HL-60 (cell line): Measurements from ENCODE around the gene CACNA1H.

Source experiments
- TF ChIP-seq, protein P1 (sequence below): IDR thresholded peaks from one replicate; pipeline ENCODE4 v1.5.1; 2011; ENCODE audit warnings: low read length, control low read depth, inconsistent platforms; ENCODE audit not compliant: insufficient read depth
- TF ChIP-seq, protein P2 (sequence below): IDR thresholded peaks from 2 replicates; pipeline ENCODE4 v1.6.1; 2012; ENCODE audit warnings: low read depth; ENCODE audit not compliant: insufficient replicate concordance

DNA sequence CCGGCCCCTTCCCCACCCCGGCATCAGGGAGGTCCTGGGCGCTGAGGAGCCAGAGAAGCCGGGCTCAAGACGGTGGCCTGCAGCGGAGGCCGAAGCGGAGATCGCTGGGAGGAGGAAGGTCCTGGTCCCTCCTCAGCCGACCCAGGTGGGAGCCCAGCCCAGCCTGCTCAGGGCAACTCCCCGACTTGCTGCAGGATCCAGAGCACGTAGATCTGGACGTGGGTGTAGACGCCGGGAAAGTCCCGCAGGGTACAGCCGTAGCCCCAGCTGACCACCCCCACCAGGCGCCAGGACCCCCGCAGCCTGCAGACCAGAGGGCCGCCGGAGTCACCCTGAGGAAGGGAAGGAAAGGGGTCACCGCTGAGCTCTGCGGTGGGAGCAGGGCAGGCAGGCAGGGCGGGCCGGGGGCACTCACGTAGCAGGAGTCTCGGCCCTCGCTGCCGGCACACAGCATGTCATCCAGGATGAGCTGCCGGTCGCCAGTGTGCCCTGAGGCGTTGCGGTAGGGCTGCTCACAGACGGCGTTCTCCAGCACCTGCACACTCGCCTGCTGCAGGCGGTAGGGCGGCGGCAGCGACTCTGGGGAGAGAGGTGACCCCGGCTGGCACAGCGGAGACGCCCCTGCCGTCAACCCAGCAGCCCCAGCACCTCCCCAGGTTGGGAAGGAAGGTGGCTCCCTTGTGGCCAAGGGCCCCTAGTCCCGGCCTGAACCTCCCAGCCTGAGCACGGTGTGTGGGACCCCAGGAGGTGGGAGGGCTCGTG lies 108.4 kb downstream of the CACNA1H start:
- TF ChIP-seq, protein P1, sequence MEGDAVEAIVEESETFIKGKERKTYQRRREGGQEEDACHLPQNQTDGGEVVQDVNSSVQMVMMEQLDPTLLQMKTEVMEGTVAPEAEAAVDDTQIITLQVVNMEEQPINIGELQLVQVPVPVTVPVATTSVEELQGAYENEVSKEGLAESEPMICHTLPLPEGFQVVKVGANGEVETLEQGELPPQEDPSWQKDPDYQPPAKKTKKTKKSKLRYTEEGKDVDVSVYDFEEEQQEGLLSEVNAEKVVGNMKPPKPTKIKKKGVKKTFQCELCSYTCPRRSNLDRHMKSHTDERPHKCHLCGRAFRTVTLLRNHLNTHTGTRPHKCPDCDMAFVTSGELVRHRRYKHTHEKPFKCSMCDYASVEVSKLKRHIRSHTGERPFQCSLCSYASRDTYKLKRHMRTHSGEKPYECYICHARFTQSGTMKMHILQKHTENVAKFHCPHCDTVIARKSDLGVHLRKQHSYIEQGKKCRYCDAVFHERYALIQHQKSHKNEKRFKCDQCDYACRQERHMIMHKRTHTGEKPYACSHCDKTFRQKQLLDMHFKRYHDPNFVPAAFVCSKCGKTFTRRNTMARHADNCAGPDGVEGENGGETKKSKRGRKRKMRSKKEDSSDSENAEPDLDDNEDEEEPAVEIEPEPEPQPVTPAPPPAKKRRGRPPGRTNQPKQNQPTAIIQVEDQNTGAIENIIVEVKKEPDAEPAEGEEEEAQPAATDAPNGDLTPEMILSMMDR = no peak
- TF ChIP-seq, protein P2, sequence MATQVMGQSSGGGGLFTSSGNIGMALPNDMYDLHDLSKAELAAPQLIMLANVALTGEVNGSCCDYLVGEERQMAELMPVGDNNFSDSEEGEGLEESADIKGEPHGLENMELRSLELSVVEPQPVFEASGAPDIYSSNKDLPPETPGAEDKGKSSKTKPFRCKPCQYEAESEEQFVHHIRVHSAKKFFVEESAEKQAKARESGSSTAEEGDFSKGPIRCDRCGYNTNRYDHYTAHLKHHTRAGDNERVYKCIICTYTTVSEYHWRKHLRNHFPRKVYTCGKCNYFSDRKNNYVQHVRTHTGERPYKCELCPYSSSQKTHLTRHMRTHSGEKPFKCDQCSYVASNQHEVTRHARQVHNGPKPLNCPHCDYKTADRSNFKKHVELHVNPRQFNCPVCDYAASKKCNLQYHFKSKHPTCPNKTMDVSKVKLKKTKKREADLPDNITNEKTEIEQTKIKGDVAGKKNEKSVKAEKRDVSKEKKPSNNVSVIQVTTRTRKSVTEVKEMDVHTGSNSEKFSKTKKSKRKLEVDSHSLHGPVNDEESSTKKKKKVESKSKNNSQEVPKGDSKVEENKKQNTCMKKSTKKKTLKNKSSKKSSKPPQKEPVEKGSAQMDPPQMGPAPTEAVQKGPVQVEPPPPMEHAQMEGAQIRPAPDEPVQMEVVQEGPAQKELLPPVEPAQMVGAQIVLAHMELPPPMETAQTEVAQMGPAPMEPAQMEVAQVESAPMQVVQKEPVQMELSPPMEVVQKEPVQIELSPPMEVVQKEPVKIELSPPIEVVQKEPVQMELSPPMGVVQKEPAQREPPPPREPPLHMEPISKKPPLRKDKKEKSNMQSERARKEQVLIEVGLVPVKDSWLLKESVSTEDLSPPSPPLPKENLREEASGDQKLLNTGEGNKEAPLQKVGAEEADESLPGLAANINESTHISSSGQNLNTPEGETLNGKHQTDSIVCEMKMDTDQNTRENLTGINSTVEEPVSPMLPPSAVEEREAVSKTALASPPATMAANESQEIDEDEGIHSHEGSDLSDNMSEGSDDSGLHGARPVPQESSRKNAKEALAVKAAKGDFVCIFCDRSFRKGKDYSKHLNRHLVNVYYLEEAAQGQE = no peak
